ENCODE results near the gene GPBAR1. TPM values are rescaled to one million over a fixed set of nuclear protein-coding genes. Genes with fewer than 3 reads are reported as not detected.

GPBAR1 gene
- 1 to 10 TPM; 1.5 to 2.7 TPM for total RNA-seq
- total RNA-seq: 0.46 to 1.8 reads per million in 2 donors

GRCh38 chr2:218260742-218261422 lies at the start of gene GPBAR1:
Gene GPBAR1 (plus strand): TSS chr2:218261015. CDS start chr2:218262725, 1,710 bp downstream.
- Mint-ChIP-seq H3K4me1 (peaks cover 18% of the 10 kb centered on the region), H3K27me3 (no peaks in the 10 kb centered on the region), H3K27ac (peak within 1 kb of the TSS; percentile 89), H3K4me3 (peak within 1 kb of the TSS; percentile 65), H3K36me3 (ENCODE audit: low read depth) (no peaks in the 10 kb centered on the region)
- no peak for ATAC-seq
- H3K9me3 ChIP-seq (ENCODE audit: control insufficient read depth, low read length, poor library complexity, severe bottlenecking): no peaks in the 10 kb centered on the region
- DNase-seq: no peak

GRCh38 chr2:218214116-218214515 lies 46.7 kb upstream of the GPBAR1 start:
- Mint-ChIP-seq H3K27ac (no peak overlapping the region), H3K27me3 (no peaks in the 10 kb centered on the region), H3K36me3 (ENCODE audit: low read depth) (peaks cover 4% of the 10 kb centered on the region), H3K4me3 (peak overlapping the region; percentile 55), H3K4me1 (peaks cover 16% of the 10 kb centered on the region)
- ATAC-seq (no peak), DNase-seq (no peak)
- H3K9me3 ChIP-seq (ENCODE audit: control insufficient read depth, low read length, poor library complexity, severe bottlenecking): no peaks in the 10 kb centered on the region

GRCh38 chr2:218216336-218216673 lies 44.5 kb upstream of the GPBAR1 start:
- Mint-ChIP-seq H3K4me1 (peaks cover 31% of the 10 kb centered on the region), H3K27ac (peak overlapping the region; percentile 98), H3K27me3 (no peaks in the 10 kb centered on the region), H3K36me3 (ENCODE audit: low read depth) (peaks cover 9% of the 10 kb centered on the region), H3K4me3 (peak overlapping the region; percentile 99)
- ATAC-seq: no peak
- no peaks in the 10 kb centered on the region for H3K9me3 ChIP-seq (ENCODE audit: control insufficient read depth, low read length, poor library complexity, severe bottlenecking)
- no peak for DNase-seq

GRCh38 chr2:218216674-218217359 lies 44.0 kb upstream of the GPBAR1 start, which contains the start of gene ARPC2:
Gene ARPC2 (plus strand): TSS chr2:218217189. CDS start chr2:218217471, 282 bp downstream.
- Mint-ChIP-seq H3K27me3 (no peaks in the 10 kb centered on the region), H3K36me3 (ENCODE audit: low read depth) (peaks cover 9% of the 10 kb centered on the region), H3K27ac (peak within 1 kb of the TSS; percentile 98), H3K4me3 (peak within 1 kb of the TSS; percentile 99), H3K4me1 (peaks cover 36% of the 10 kb centered on the region)
- H3K9me3 ChIP-seq (ENCODE audit: control insufficient read depth, low read length, poor library complexity, severe bottlenecking): no peaks in the 10 kb centered on the region
- DNase-seq (peak; percentile 89 to 94 (median 90)), ATAC-seq (peak; percentile 80)

- Mint-ChIP-seq H3K27me3 (no peaks in the 10 kb centered on the region), H3K36me3 (ENCODE audit: low read depth) (peaks cover 9% of the 10 kb centered on the region), H3K4me1 (peaks cover 42% of the 10 kb centered on the region)
Observed at GRCh38 chr2:218217360-218218267, 43.2 kb upstream of the GPBAR1 start.

GRCh38 chr2:218218268-218219185 lies 42.3 kb upstream of the GPBAR1 start:
- Mint-ChIP-seq H3K4me3 (peak overlapping the region; percentile 99), H3K36me3 (ENCODE audit: low read depth) (peaks cover 9% of the 10 kb centered on the region), H3K27ac (peak overlapping the region; percentile 98), H3K27me3 (no peaks in the 10 kb centered on the region), H3K4me1 (peaks cover 51% of the 10 kb centered on the region)
- ATAC-seq (peak; percentile 29), DNase-seq (no peak)
- H3K9me3 ChIP-seq (ENCODE audit: control insufficient read depth, low read length, poor library complexity, severe bottlenecking): no peaks in the 10 kb centered on the region

More at GRCh38 chr2:218217360-218218267, 43.2 kb upstream of the GPBAR1 start:
- DNase-seq (peak; percentile 42 to 58 (median 52)), ATAC-seq (peak; percentile 65)
- no peaks in the 10 kb centered on the region for H3K9me3 ChIP-seq (ENCODE audit: control insufficient read depth, low read length, poor library complexity, severe bottlenecking)
- Mint-ChIP-seq H3K27ac (peak overlapping the region; percentile 98), H3K4me3 (peak overlapping the region; percentile 99)

- H3K4me1 Mint-ChIP-seq: peaks cover 59% of the 10 kb centered on the region
- H3K36me3 Mint-ChIP-seq (ENCODE audit: low read depth): peaks cover 9% of the 10 kb centered on the region
- no peaks in the 10 kb centered on the region for H3K9me3 ChIP-seq (ENCODE audit: control insufficient read depth, low read length, poor library complexity, severe bottlenecking)
- peak overlapping the region; percentile 99 for H3K4me3 Mint-ChIP-seq
- DNase-seq (no peak), ATAC-seq (no peak)
- peak overlapping the region; percentile 98 for H3K27ac Mint-ChIP-seq
- no peaks in the 10 kb centered on the region for H3K27me3 Mint-ChIP-seq
Observed at GRCh38 chr2:218219934-218220333, 40.9 kb upstream of the GPBAR1 start.

GRCh38 chr2:218221000-218221399 lies 39.8 kb upstream of the GPBAR1 start:
- Mint-ChIP-seq H3K4me3 (peak overlapping the region; percentile 99), H3K27ac (peak overlapping the region; percentile 98), H3K36me3 (ENCODE audit: low read depth) (peaks cover 11% of the 10 kb centered on the region), H3K27me3 (no peaks in the 10 kb centered on the region), H3K4me1 (peaks cover 69% of the 10 kb centered on the region)
- DNase-seq: no peak
- ATAC-seq: no peak
- no peaks in the 10 kb centered on the region for H3K9me3 ChIP-seq (ENCODE audit: control insufficient read depth, low read length, poor library complexity, severe bottlenecking)

GRCh38 chr2:218223046-218223445 lies 37.8 kb upstream of the GPBAR1 start:
- peaks cover 7% of the 10 kb centered on the region for H3K36me3 Mint-ChIP-seq (ENCODE audit: low read depth)
- DNase-seq: no peak
- H3K27me3 Mint-ChIP-seq: no peaks in the 10 kb centered on the region
- ATAC-seq: peak; percentile 52
- peak overlapping the region; percentile 70 for H3K4me3 Mint-ChIP-seq
- peaks cover 66% of the 10 kb centered on the region for H3K4me1 Mint-ChIP-seq
- peak overlapping the region; percentile 98 for H3K27ac Mint-ChIP-seq
- no peaks in the 10 kb centered on the region for H3K9me3 ChIP-seq (ENCODE audit: control insufficient read depth, low read length, poor library complexity, severe bottlenecking)

- peaks cover 7% of the 10 kb centered on the region for H3K36me3 Mint-ChIP-seq (ENCODE audit: low read depth)
- H3K27me3 Mint-ChIP-seq: no peaks in the 10 kb centered on the region
- peak overlapping the region; percentile 98 for H3K27ac Mint-ChIP-seq
- H3K9me3 ChIP-seq (ENCODE audit: control insufficient read depth, low read length, poor library complexity, severe bottlenecking): no peaks in the 10 kb centered on the region
- ATAC-seq: no peak
- DNase-seq: no peak
- H3K4me3 Mint-ChIP-seq: peak overlapping the region; percentile 78
- peaks cover 63% of the 10 kb centered on the region for H3K4me1 Mint-ChIP-seq
Observed at GRCh38 chr2:218224186-218224585, 36.6 kb upstream of the GPBAR1 start.

- H3K36me3 Mint-ChIP-seq (ENCODE audit: low read depth): peaks cover 4% of the 10 kb centered on the region
- peaks cover 51% of the 10 kb centered on the region for H3K4me1 Mint-ChIP-seq
- H3K27ac Mint-ChIP-seq: peak overlapping the region; percentile 98
- H3K27me3 Mint-ChIP-seq: no peaks in the 10 kb centered on the region
- ATAC-seq (no peak), DNase-seq (no peak)
- H3K9me3 ChIP-seq (ENCODE audit: control insufficient read depth, low read length, poor library complexity, severe bottlenecking): no peaks in the 10 kb centered on the region
- no peak overlapping the region for H3K4me3 Mint-ChIP-seq
Observed at GRCh38 chr2:218226903-218227302, 33.9 kb upstream of the GPBAR1 start.
